IPS DF 19.7 (cell line): ENCODE data around the gene RFTN2.
"Not testable (repeated sequence)": the region's sequence is repeated elsewhere in the genome, so short reads cannot be mapped to it uniquely, and the experiment has no call there.

Experiments
- DNase-seq: peaks from one replicate; pipeline ENCODE4 v3.0.0-alpha.2; 2013; ENCODE audit warnings: low read depth, low spot score

Gene RFTN2

DNA sequence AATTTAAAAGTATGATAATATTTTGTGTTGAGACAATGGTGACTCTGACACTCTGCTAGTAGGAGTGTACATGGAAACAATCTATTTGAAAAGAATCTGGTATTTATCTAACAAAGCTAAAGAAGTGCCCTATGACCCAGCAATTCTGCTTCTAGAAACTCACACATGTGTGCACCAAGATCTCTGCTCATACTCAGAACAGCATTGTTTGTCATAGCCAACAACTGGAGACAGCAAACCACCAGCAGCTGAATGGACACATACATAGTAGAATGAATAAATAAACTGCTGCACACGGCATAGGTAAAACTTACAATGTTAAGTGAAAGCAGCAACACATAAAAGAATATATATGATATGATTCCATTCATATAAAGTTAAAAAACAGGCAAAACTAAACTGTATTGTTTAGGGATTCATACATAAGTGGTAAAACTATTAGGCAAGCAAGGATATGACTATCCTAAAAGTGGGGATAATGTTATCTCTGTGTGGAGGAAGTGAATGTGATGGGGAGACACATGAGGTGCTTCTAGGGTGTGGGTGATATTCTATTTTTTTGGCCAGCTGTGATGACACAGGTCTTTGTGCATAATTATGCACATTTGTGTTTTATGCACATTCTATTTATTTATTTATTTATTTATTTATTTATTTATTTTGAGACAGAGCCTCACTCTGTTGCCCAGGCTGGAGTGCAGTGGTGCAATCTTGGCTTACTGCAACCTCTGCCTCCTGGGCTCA lies 71.1 kb downstream of the RFTN2 start:
- no peak for DNase-seq

DNA sequence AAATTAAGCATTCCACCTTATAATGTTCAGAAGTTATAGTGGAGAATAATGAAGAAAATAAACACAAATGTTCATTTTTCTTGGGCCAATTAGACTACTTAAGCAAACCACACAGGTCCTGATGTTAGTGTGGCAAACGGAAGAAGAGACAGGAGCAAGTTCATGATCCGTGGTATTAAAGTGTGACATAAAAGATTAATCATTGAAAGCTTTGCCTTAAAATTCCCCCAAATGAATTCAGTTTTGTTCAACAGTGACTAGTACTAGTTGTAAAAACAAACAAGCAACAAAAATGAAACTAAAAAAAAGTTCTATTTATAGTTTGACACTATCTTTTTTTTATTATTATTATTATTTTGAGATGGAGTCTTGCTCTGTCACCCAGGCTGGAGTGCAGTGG lies 73.7 kb downstream of the RFTN2 start:
- DNase-seq, result no peak

DNA sequence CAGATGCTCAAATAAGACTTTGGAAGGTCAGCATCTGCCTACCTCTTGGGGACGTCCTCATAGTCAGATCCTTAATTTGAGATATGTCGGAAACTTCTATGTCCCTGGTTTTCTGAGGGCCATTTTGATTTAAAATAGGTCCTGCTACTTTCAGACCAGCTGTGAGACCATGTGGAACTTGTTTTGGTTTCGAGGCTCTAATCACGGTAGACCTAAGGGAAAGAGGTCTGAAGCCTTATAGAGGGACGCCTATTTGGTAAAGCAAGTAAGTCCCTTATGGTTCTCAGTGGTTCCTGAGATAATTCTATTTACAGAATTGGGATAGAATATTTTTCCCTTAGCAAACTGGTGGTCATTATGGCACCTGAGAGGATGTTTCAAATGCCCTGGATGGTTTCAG lies 75.1 kb downstream of the RFTN2 start:
- DNase-seq, result no peak

DNA sequence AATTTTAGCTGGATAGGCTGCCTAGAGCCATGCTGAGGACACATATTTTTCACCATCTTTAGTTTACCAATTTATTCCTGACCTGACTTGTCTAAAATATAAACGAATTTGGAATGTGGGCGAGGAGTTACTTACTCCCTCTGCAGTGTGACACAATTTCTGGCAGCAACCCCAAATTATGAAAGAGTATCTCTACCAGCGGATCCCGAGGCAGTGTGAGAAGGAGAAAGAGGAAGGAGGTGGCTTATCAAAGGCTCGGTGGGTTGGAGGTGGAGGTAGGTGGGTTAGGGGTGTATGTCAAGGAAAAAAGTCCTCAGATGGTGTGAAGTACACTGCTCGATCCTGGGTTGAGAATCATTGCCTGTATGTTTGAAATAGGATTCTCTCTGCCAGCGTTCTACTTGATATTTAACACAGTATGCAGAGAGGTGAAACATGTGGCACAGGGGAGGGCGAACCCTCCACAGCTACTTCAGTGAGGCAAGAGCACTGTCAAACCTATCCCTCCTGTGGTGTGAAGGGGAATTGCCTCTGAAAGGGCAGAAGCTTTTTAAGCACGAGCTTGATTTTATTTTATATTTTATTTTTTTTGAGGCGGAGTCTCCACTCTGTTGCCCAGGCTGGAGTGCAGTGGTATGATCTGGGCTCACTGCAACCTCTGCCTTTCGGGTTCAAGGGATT lies 76.0 kb downstream of the RFTN2 start:
- no peak for DNase-seq

DNA sequence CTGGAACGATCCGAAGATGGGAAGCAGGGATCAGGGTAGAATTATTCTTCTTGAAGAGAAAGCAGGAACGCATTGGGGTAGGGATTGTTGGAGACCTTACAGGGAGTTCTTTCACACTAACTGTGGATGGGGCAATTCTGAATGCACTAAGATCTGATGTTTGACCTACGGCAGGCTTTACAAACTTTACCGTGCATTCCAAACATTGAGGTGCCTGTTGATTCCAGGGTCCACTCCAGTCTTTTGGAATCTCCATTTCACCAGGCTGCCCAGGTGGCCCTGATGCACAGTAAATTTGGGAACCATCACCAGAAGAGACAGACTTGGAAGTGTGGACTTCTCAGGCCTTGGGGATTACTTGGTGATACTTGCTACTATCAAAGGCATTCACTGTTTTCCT lies 76.9 kb downstream of the RFTN2 start:
- no peak for DNase-seq

DNA sequence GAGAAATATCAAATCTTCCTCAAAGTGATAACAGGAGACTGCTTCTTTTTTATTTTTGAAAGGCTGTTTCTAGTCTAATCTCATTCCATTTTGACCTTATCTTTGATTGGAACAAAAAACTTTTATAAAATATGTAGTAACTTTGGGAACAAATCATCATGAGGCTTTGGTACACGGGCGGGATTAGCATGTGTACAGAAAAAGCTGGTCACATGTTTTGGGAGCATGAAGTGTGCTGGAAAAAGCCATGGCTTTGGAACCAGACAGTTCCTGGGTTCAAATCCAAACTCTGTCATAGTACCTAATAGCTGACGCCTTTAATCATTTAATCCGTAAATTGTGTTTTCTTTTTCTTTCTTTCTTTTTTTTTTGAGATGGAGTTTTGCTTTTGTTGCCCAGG lies 78.2 kb downstream of the RFTN2 start:
- no peak for DNase-seq

DNA sequence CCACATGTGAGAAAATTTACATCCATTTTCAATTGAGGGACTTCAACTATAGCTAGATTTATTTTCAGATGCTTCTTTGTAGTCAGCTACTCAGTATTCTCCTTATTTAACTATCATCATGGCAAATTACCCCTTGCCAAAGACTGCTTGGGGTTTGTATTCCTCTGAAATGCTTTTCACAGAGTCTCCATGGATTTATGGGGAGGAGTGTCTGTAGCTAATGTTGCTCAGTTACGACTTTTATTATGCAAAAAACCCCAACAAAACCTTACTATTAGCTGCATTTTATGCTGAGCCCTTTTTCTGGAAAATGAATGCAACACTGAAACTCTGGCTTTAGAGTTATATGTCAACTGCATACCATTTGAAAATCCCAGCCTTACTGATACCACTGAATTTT lies 78.6 kb downstream of the RFTN2 start:
- no peak for DNase-seq

DNA sequence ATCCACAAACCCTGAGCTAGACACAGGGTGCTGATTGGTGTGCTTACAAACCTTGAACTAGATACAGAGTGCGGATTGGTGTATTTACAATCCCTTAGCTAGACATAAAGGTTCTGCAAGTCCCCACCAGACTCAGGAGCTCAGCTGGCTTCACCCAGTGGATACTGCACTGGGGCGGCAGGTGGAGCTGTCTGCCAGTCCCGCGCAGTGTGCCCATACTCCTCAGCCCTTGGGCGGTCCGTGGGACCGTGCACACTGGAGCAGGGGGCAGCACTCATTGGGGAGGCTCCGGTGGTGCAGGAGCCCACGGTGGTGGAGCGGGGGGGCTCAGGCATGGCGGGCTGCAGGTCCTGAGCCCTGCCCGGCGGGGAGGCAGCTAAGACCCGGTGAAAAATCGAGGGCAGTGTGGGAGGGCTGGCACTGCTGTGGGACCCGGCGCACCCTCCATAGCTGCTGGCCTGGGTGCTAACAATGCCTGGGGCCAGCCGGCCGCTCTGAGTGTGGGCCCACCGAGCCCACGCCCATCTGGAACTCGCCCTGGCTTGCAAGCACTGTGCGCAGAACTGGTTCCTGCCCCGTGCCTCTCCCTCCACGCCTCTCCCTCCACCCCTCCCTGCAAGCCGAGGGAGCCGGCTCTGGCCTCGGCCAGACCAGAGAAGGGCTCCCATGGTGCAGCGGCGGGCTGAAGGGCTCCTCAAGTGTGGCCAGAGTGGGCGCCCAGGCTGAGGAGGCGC lies 83.9 kb downstream of the RFTN2 start:
- DNase-seq, result no peak

DNA sequence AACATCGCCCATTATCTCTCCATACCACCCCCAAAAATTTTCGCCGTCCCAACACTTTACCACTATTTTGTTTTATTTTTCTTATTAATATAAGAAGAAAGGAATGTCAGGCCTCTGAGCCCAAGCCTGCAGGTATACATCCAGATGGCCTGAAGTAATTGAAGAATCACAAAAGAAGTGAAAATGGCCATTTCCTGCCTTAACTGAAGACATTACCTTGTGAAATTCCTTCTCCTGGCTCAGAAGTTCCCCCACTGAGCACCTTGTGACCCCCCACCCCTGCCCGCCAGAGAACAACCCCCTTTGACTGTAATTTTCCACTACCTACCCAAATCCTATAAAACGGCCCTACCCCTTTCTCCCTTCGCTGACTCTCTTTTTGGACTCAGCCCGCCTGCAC lies 88.1 kb downstream of the RFTN2 start:
- DNase-seq, result peak; percentile 40

DNA sequence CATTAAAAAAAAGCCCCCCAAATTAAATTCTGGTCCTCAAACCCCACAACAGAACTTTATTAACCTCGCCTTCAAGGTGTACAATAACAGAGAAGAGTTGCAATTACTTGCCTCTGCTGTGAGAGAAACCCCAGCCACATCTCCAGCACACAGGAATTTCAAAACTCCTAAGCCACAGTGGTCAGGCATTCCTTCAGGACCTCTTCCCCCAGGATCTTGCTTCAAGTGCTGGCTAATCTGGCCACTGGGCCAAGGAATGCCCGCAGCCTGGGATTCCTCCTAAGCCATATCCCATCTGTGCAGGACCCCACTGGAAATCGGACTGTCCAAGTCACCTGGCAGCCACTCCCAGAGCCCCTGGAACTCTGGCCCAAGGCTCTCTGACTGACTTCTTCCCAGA lies 95.2 kb downstream of the RFTN2 start:
- not testable (repeated sequence) for DNase-seq

DNA sequence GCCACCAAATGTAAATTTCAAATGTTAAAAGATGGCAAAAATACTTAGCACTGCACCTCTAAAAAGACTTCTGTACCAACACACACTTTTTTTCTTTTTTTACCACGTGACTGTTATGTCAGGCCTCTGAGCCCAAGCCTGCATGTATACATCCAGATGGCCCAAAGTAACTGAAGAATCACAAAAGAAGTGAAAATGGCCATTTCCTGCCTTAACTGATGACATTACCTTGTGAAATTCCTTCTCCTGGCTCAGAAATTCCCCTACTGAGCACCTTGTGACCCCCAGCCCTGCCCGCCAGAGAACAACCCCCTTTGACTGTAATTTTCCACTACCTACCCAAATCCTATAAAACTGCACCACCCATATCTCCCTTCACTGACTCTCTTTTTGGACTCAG lies 97.1 kb downstream of the RFTN2 start:
- DNase-seq, result peak; percentile 45

DNA sequence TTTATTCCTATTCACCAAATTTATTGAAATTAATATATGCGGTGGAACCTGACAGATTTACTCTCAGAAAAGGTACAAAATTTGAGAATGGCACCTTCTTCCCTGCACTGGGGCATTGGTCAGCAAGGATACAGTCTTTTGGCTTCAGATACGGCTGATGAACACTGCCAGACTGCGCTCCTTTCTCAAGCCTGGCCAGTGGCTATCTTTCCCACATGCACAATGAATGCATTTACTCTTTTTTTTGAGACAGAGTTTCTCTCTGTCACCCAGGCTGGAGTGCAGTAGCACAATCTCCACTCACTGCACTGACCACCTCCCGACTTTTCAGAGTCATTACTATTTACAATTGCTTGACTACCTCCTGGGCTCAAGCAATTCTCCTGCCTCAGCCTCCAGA lies 97.9 kb downstream of the RFTN2 start:
- DNase-seq, result no peak

DNA sequence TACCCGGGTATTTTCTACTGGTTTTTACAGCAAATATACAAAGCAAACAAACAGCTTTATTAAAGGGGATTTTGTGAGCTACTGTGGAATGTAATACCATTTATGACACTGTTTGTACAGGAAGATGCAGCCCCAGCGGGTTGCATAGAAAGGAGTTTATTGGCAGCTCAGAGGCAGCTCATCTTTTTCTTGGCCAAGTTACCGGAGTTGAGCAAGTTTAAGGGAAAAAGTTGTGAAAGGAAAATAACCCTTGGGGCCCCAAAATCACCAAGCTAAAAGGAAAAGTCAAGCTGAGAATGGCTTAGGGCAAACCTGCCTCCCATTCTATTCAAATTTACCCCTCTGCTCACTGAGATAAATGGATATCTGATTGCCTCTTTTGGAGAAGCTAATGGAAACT lies 98.8 kb downstream of the RFTN2 start:
- no peak for DNase-seq

DNA sequence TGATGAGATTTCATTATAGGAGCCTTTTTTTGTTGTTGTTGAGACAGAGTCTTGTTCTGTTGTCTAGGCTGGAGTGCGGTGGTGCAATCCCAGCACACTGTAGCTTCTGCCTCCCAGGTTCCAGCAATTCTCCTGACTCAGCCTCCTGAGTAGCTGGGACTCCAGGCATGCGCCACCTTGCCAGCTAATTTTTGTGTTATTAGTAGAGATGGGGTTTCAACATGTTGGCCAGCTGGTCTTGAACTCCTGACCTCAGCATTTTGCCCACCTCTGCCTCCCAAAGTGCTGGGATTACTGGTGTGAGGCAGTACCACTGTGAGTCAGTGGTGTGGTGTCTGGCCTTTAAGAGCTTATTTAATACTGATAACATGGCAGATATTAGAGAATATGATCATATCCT lies 99.4 kb downstream of the RFTN2 start:
- DNase-seq, result no peak

DNA sequence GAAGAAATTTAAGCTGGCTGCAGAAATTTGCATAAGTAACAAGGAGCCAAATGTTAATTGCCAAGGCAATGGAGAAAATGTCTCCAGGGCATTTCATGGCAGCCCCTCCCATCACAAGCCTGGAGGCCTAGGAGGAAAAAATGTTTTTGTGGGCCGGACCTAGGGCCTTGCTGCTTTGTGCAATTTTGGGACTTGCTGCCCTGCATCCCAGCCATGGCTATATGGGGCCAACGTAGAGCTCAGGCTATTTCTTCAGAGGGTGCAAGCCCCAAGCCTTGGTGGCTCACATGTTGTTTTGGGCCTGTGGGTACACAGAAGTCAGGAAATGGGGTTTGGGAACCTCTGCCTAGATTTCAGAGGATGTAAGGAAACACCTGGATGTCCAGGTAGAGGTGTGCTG lies 101.8 kb downstream of the RFTN2 start:
- DNase-seq, result no peak

DNA sequence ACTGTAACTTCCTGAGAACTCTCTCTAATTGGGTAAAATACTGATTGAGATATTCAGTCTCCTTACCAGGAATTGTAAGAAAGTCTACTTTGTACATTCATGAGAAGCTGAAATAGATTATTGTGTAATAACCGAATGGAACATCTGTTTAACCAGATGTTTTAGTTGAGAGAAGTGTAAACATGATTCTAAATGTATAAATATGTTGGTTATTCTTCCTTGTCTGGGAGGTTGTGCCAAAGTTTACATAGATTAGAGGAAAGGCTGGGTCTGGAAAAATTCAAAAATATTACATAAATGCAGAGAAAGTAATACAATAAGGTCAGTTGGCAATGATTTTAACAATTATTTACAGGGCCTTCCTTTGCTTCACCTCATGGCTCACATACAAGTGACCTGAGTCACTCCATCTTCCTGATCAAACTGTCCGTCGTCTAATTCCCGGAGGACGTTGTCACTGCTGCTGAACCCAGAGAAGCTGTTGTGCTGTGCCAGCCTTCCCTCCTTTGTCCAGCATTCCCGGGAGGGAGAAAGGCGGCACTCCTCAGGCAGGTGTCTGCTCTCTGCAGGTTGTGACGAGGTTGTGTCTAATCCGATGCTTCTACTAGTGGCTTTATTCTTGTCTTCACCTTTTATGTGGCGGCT lies 103.6 kb downstream of the RFTN2 start:
- no peak for DNase-seq

DNA sequence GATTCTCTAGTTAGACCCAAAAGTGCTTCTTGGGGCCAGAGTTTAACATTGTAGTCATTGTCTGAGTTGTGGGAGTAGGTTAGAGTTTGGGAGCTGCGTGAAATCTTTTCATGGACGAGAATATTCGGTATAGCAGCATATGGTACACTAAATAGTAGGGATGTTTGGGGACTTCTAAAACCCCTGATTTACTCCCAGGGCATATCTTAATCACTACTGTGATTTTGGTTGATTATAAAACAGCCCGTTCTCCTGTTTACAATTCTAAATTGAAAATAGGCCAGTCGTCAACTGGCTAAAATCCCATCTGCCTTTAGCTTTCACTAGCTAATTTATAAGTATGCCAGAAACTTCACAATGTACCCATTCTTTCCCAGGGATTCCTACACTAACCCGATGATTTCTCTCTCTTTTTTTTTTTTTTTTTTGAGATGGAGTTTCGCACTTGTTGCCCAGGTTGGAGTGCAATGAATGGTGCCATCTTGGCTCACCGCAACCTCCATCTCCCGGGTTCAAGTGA lies 115.2 kb downstream of the RFTN2 start:
- DNase-seq, result no peak

DNA sequence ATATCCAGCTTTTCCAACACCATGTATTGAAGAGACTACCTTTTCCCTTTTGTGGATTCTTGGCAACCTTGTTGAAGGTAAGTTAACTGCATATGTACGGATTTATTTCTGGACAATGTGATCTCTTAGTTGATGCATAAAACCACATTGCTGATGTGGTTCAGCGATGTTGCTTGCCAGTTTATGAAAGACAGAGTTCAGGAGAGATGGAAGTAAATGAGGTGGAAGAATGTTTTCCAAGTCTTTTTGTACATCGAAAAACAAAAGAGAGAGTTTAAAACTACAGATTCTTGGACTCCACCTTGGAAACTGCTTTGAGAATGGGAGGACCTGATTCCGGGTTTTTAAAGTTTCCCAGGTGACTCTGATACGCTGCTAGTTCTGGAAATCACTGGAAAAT lies 115.7 kb downstream of the RFTN2 start:
- DNase-seq, result no peak

DNA sequence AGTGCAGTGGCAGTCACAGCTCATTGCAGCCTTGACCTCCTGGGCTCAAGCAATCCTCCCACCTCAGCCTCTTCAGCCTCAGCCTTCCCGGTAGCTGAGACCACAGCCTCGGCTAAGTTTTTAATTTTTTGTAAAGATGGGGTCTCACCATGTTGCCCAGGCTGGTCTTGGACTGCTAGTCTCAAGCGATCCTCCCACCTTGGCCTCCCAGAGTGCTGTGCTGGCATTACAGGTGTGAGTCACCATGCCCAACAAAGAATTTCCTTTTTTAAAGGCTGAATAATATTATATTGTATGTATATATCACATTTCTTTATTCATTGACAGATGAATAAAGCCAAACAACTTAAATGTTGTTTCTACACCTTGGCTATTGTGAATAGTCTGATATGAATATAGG lies 117.0 kb downstream of the RFTN2 start:
- DNase-seq, result no peak

DNA sequence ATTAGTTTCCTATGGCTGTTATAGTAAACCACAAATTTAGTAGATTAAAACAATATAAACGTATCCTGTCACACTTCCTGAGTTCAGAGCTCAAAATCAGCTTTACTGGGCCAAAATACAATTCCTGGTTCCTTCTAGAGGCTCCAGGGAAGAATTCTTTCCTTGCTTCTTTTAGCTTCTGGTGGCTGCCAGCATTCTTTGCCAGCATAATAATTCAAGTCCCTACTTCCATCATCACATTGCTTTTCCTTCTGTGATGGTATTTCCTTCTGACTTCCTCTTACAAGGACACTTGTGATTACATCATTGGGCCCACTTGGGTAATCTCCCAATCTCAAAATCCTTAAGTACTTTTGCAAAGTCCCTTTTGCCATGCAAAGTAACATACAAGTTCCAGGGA lies 118.9 kb downstream of the RFTN2 start:
- no peak for DNase-seq

DNA sequence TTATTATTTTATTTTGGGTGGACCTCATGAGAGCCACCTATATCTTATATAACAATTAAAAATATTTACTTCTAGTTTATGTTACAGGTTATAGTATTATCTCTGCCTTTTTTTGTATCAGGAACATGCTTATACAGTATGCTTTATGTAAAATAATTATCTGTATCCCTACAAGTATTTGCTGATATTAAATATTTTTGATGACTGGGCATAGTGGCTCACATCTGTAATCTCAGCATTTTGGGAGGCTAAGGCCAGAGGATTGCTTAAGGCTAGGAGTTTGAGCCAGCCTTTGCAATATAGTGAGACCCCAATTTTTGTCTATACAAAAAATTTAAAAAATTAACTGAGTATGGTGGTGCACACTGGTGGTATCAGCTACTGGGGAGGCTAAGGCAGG lies 119.9 kb downstream of the RFTN2 start:
- no peak for DNase-seq

DNA sequence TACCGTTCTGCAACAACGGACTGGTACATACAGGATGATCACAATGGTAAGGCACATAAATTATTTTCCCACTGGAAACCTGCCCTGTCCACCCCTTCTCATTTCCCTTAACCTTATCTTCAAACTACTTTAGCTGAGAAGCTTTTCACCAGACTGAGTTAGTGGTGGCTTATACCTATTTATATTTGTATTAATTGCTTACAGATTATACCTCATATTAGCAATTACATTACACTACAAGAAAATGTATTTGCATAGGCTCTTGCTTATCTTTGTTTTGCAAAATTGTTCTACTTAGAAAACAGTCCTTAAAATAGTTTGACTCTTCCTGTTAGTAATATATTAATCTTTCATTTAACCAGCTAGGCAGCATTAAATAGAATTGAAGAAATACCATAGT lies 124.1 kb downstream of the RFTN2 start:
- not testable (repeated sequence) for DNase-seq
